Body of pancreas (tissue), 4 donors: ENCODE results near the gene PLA2G4D. TPM values are rescaled to one million over a fixed set of nuclear protein-coding genes. Genes with fewer than 3 reads are reported as not detected.

Experiments used
- ATAC-seq: fragments of 150-250 bp; one replicate; pipeline ENCODE4 v1.9.1; 2016
- DNase-seq, 4 donors: peaks; one replicate each; pipeline ENCODE4 v3.0.0-alpha.2; 2019
- H3K27ac ChIP-seq, 4 donors: fragments of 200-600 bp; sonication (generic); 1 replicate in 3 of 4; 2 replicates in 1 of 4; pipeline versions ENCODE4 v1.5.1 to v1.6.1; 2016 to 2019; ENCODE audit warnings: mild to moderate bottlenecking in 1 of 4, mixed read lengths in 1 of 4, moderate library complexity in 1 of 4
- H3K27me3 ChIP-seq, 2 donors: fragments of 200-600 bp; sonication (generic); one replicate each; pipeline ENCODE4 v1.6.0; 2016; ENCODE audit warnings: mild to moderate bottlenecking in 1 of 2
- H3K36me3 ChIP-seq, 2 donors: fragments of 200-600 bp; sonication (generic); replicated peaks in 1 of 2; 2 replicates each; pipeline ENCODE4 v1.5.1; 2016; ENCODE audit warnings: low read depth in 2 of 2; ENCODE audit not compliant: insufficient read depth in 1 of 2
- H3K4me1 ChIP-seq: fragments of 200-600 bp; sonication (generic); one replicate; pipeline ENCODE4 v1.6.0; 2016
- H3K4me3 ChIP-seq, 2 donors: fragments of 200-600 bp; sonication (generic); 1 replicate in 1 of 2; 2 replicates in 1 of 2; pipeline ENCODE4 v1.5.1; 2016 to 2019
- H3K9me3 ChIP-seq, 3 donors: fragments of 200-600 bp; sonication (generic); 1 replicate in 2 of 3; 2 replicates in 1 of 3; pipeline ENCODE4 v1.5.1; 2016
- POLR2A ChIP-seq, 3 donors: fragments of 450-650 bp; IDR thresholded peaks; one replicate each; pipeline ENCODE4 v1.6.1; 2016; ENCODE audit warnings: antibody characterized with exemption in 3 of 3, mild to moderate bottlenecking in 2 of 3
- WGBS, 2 donors: methylation state at CpG; one replicate each; pipeline ENCODE4 v1.1.5; 2017; 5-methylcytosine and 5-hydroxymethylcytosine counted together
- intact Hi-C: fragments of 100-400 bp; cut with DNase I; formaldehyde crosslinking; loops from one replicate; pipeline ENCODE4 v1.15.1; 2023
- total RNA-seq, 2 donors: library from RNA; depleted of rRNA; stranded (reverse); fragments of >200 nt; gene quantifications; one replicate each; pipeline ENCODE4 v1.1.0, GENCODE V29; 2016
- TF ChIP-seq, protein P1 (sequence below), 7 experiments: fragments of 450-650 bp in 4 of 7; fragments of 200-600 bp in 3 of 7; sonication (generic) in 3 of 7; IDR thresholded peaks; one replicate each; pipeline ENCODE4 v1.5.1; 2016 to 2019; ENCODE audit warnings: antibody characterized with exemption in 7 of 7

Gene PLA2G4D
- total RNA-seq, 2 donors from 2014 or later: not detected

GRCh38 chr15:42069025-42069424 is 25.3 kb downstream of the PLA2G4D start:
- DNase-seq (no peak), ATAC-seq (no peak)
- Histone ChIP-seq H3K4me3 (no peak overlapping the region), H3K27me3 (no peaks in the 10 kb centered on the region), H3K27ac (no peak overlapping the region), H3K36me3 (no peaks in the 10 kb centered on the region), H3K4me1 (peaks cover 6% of the 10 kb centered on the region), H3K9me3 (no peaks in the 10 kb centered on the region)
- intact Hi-C loops: loop anchor here (5.0 kb wide), 1 partner anchor 68 kb away; no protein-coding TSS in a partner anchor
- 86 to 90% methylated on average over 7 of the region's 7 CpGs for WGBS, 2 donors
- TF ChIP-seq, protein P1, sequence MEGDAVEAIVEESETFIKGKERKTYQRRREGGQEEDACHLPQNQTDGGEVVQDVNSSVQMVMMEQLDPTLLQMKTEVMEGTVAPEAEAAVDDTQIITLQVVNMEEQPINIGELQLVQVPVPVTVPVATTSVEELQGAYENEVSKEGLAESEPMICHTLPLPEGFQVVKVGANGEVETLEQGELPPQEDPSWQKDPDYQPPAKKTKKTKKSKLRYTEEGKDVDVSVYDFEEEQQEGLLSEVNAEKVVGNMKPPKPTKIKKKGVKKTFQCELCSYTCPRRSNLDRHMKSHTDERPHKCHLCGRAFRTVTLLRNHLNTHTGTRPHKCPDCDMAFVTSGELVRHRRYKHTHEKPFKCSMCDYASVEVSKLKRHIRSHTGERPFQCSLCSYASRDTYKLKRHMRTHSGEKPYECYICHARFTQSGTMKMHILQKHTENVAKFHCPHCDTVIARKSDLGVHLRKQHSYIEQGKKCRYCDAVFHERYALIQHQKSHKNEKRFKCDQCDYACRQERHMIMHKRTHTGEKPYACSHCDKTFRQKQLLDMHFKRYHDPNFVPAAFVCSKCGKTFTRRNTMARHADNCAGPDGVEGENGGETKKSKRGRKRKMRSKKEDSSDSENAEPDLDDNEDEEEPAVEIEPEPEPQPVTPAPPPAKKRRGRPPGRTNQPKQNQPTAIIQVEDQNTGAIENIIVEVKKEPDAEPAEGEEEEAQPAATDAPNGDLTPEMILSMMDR (IDR thresholded peaks at IDR 0.05): no peak
- no peak for TF ChIP-seq POLR2A (IDR thresholded peaks at IDR 0.05)

DNA sequence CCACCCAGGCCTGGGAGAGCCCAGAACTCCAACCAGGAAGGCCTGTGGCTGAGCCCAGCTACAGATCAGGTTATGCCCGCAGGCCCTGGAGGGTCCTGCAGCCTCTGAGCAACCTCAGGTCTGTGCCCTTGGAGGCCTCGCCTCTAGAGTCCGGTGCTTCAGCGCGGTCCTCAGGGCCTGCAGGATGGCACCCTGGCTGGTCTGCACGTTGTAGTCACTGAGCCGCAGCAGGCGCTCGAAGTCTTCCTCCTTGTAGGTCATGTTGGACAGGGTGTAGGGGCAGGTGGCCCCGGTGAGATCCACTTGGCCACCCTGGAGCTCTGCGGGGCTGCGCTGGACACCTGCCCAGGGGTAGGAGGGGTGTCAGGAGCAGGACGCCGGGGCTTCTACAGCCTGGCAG is 25.8 kb downstream of the PLA2G4D start:
- intact Hi-C loops: loop anchor here (5.0 kb wide), 1 partner anchor 69 kb away; no protein-coding TSS in a partner anchor
- ATAC-seq (no peak), DNase-seq (no peak)
- no peak overlapping the region for H3K4me3 ChIP-seq
- WGBS, 2 donors: 79% methylated on average over 13 of the region's 14 CpGs; no CpG with 5 or more reads in 1 of the 2 donors
- TF ChIP-seq, protein P1 (IDR thresholded peaks at IDR 0.05): no peak
- TF ChIP-seq POLR2A (IDR thresholded peaks at IDR 0.05): no peak
- H3K27me3 ChIP-seq: no peaks in the 10 kb centered on the region
- H3K36me3 ChIP-seq: no peaks in the 10 kb centered on the region
- no peaks in the 10 kb centered on the region for H3K9me3 ChIP-seq
- H3K27ac ChIP-seq: no peak overlapping the region
- peaks cover 6% of the 10 kb centered on the region for H3K4me1 ChIP-seq

DNA sequence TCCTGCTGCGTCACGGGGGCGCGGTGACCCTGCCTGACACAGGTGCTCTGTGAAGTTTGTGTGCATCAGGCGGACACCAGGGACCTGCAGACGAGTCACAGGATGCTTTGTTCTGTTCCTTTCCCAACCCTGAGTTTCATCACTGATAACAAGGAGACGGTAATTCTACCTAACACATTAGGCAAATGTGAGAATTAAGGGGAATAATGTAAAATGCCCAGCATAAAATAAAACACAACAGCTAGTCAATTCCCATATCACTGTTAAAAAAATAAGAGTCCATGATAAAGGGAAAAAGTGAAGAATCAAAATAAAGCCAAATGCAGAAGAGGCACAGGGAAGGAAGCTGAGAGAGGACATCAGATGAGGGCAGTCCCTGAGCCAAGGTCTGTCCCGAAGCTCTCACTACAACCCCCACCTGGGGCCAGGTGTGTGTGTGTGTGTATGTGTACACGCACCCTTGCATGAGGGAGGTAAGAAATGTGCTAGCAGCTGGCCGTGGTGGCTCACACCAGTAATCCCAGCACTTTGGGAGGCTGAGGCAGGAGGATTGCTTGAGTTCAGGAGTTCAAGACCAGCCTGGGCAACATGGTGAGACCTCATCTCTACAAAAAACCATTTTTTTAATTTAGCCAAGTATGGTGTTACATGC is 27.5 kb downstream of the PLA2G4D start:
- Histone ChIP-seq H3K4me3 (no peak overlapping the region), H3K9me3 (no peaks in the 10 kb centered on the region), H3K36me3 (no peaks in the 10 kb centered on the region), H3K4me1 (peaks cover 6% of the 10 kb centered on the region), H3K27ac (no peak overlapping the region), H3K27me3 (no peaks in the 10 kb centered on the region)
- no peak for DNase-seq
- no peak for ATAC-seq
- TF ChIP-seq, protein P1 (IDR thresholded peaks at IDR 0.05): peak in 1 of 7 experiments; percentile 1
- no peak for TF ChIP-seq POLR2A (IDR thresholded peaks at IDR 0.05)
- intact Hi-C loops: loop anchor here (5.0 kb wide), 1 partner anchor 70 kb away; no protein-coding TSS in a partner anchor
- WGBS, 2 donors: 24 to 26% methylated on average over 10 of the region's 10 CpGs

DNA sequence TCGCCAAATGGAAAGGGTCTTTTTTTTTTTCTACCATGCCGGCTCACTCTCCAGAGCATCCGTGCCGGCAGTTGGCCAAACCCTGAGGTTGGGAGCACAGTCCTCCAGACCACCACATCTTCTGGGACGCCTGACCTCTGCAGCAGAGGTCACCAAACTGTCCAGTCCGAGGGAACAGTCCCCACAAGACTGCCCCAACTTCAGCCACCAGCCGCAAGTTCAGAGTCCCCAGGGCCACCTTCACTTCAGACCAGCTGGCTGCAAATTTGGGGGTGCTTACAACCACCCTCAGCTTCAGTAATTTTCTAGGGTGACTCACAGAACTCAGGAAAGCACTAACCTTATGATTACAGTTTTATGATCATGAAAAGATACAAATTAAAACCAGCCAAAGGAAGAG is 28.9 kb downstream of the PLA2G4D start:
- Histone ChIP-seq H3K27me3 (no peaks in the 10 kb centered on the region), H3K4me3 (no peak overlapping the region), H3K27ac (no peak overlapping the region), H3K36me3 (no peaks in the 10 kb centered on the region), H3K9me3 (no peaks in the 10 kb centered on the region), H3K4me1 (peaks cover 15% of the 10 kb centered on the region)
- TF ChIP-seq, protein P1 (IDR thresholded peaks at IDR 0.05): no peak
- TF ChIP-seq POLR2A (IDR thresholded peaks at IDR 0.05): no peak
- ATAC-seq: no peak
- WGBS, 2 donors: 53 to 100% methylated on average over 3 to 7 of the region's 7 CpGs
- intact Hi-C loops: loop anchor here (5.0 kb wide), 1 partner anchor 72 kb away; no protein-coding TSS in a partner anchor
- no peak for DNase-seq

- no peak overlapping the region for H3K27ac ChIP-seq
- DNase-seq (no peak), ATAC-seq (no peak)
- H3K4me1 ChIP-seq: peaks cover 20% of the 10 kb centered on the region
- WGBS, 2 donors: 58 to 67% methylated on average over 5 to 7 of the region's 7 CpGs
- H3K27me3 ChIP-seq: no peaks in the 10 kb centered on the region
- TF ChIP-seq, protein P1 (IDR thresholded peaks at IDR 0.05): no peak
- no peak for TF ChIP-seq POLR2A (IDR thresholded peaks at IDR 0.05)
- H3K4me3 ChIP-seq: no peak overlapping the region
- H3K36me3 ChIP-seq: no peaks in the 10 kb centered on the region
- intact Hi-C loops: loop anchor here (5.0 kb wide), 1 partner anchor 72 kb away; no protein-coding TSS in a partner anchor
- no peaks in the 10 kb centered on the region for H3K9me3 ChIP-seq
Observed at GRCh38 chr15:42065033-42065432, 29.3 kb downstream of the PLA2G4D start.
